CD14-positive monocyte (primary cell): ENCODE measurements around the gene NRP2. TPM values are rescaled to one million over a fixed set of nuclear protein-coding genes. Genes with fewer than 3 reads are reported as not detected.
A peak's percentile ranks its signal among the peaks of the same experiment; 100 is the strongest.

Source experiments
- DNase-seq, 3 donors: peaks; one replicate each; pipeline ENCODE4 v3.0.0-alpha.2; 2011 to 2022
- H2AFZ ChIP-seq: 2 replicates; pipeline ENCODE4 v1.6.0; 2012; ENCODE audit warnings: mild to moderate bottlenecking, low read depth, low read length, inconsistent platforms; ENCODE audit not compliant: insufficient read depth, poor library complexity, severe bottlenecking
- H3K27ac ChIP-seq, 2 donors: 1 replicate in 1 of 2; 2 replicates in 1 of 2; pipeline ENCODE4 v1.5.1; 2012 to 2013; ENCODE audit warnings: low read length in 2 of 2, control low read depth in 1 of 2, inconsistent platforms in 1 of 2, low read depth in 1 of 2, mild to moderate bottlenecking in 1 of 2
- H3K27me3 ChIP-seq, 2 donors: one replicate each; pipeline versions ENCODE4 v1.6.0 to v1.6.1; 2011 to 2013; ENCODE audit warnings: low read length in 2 of 2; ENCODE audit not compliant: control insufficient read depth in 2 of 2, insufficient read depth in 2 of 2
- H3K36me3 ChIP-seq, 2 donors: replicated peaks in 1 of 2; 1 replicate in 1 of 2; 2 replicates in 1 of 2; pipeline versions ENCODE4 v1.5.1 to v1.6.1; 2012 to 2013; ENCODE audit warnings: low read length in 2 of 2, control low read depth in 1 of 2, inconsistent platforms in 1 of 2, mild to moderate bottlenecking in 1 of 2; ENCODE audit not compliant: insufficient read depth in 2 of 2, control insufficient read depth in 1 of 2
- H3K4me1 ChIP-seq, 2 donors: 1 replicate in 1 of 2; 2 replicates in 1 of 2; pipeline versions ENCODE4 v1.5.1 to v1.6.1; 2012 to 2013; ENCODE audit warnings: low read length in 2 of 2, control low read depth in 1 of 2, inconsistent platforms in 1 of 2, mild to moderate bottlenecking in 1 of 2, moderate library complexity in 1 of 2; ENCODE audit not compliant: insufficient read depth in 2 of 2, control insufficient read depth in 1 of 2
- H3K4me2 ChIP-seq: replicated peaks from 2 replicates; pipeline ENCODE3; 2012; ENCODE audit warnings: low read length, moderate library complexity, mild to moderate bottlenecking; ENCODE audit not compliant: poor library complexity, severe bottlenecking; ENCODE audit errors: extremely low read depth
- H3K4me3 ChIP-seq, 3 experiments: fragments of 200-600 bp in 1 of 3; sonication (generic) in 1 of 3; replicated peaks in 1 of 3; 1 replicate in 2 of 3; 2 replicates in 1 of 3; pipeline ENCODE4 v1.5.1; 2011 to 2013; ENCODE audit warnings: low read length in 3 of 3, mild to moderate bottlenecking in 3 of 3, control low read depth in 2 of 3, low read depth in 2 of 3, inconsistent platforms in 1 of 3, moderate library complexity in 1 of 3
- H3K79me2 ChIP-seq: 2 replicates; pipeline ENCODE4 v1.6.0; 2012; ENCODE audit warnings: mild to moderate bottlenecking, control low read depth, inconsistent platforms, low read length, moderate library complexity; ENCODE audit not compliant: insufficient read depth
- H3K9ac ChIP-seq: 2 replicates; pipeline ENCODE4 v1.6.0; 2017; ENCODE audit warnings: low read length, mild to moderate bottlenecking; ENCODE audit not compliant: insufficient read depth, poor library complexity, severe bottlenecking
- H3K9me3 ChIP-seq, 2 donors: replicated peaks in 1 of 2; 1 replicate in 1 of 2; 2 replicates in 1 of 2; pipeline versions ENCODE4 v1.5.1 to v1.6.1; 2012 to 2013; ENCODE audit warnings: low read length in 2 of 2, control low read depth in 1 of 2; ENCODE audit not compliant: control insufficient read depth in 1 of 2, insufficient read depth in 1 of 2
- H4K20me1 ChIP-seq: 2 replicates; pipeline ENCODE4 v1.6.0; 2012; ENCODE audit warnings: mild to moderate bottlenecking, low read length, control low read depth, moderate library complexity; ENCODE audit not compliant: insufficient read depth
- H3K27ac Mint-ChIP-seq, 7 donors: one replicate each; pipeline ENCODE4 v1.8.0; 2020; ENCODE audit warnings: mild to moderate bottlenecking in 7 of 7, mixed read lengths in 7 of 7, moderate library complexity in 6 of 7, inconsistent platforms in 2 of 7
- H3K27me3 Mint-ChIP-seq, 3 donors: one replicate each; pipeline ENCODE4 v1.8.0; 2021 to 2022; ENCODE audit warnings: low read depth in 3 of 3, mild to moderate bottlenecking in 3 of 3, mixed read lengths in 3 of 3, moderate library complexity in 3 of 3, inconsistent platforms in 1 of 3
- H3K36me3 Mint-ChIP-seq, 2 donors: one replicate each; pipeline ENCODE4 v1.8.0; 2020; ENCODE audit warnings: mixed read lengths in 2 of 2, inconsistent platforms in 1 of 2, mild to moderate bottlenecking in 1 of 2
- H3K4me1 Mint-ChIP-seq: one replicate; pipeline ENCODE4 v1.8.0; 2020; ENCODE audit warnings: mild to moderate bottlenecking, mixed read lengths
- H3K4me3 Mint-ChIP-seq, 2 donors: one replicate each; pipeline ENCODE4 v1.8.0; 2020; ENCODE audit warnings: mild to moderate bottlenecking in 2 of 2, mixed read lengths in 2 of 2, moderate library complexity in 1 of 2
- H3K9me3 Mint-ChIP-seq, 7 donors: one replicate each; pipeline ENCODE4 v1.8.0; 2020 to 2022; ENCODE audit warnings: mixed read lengths in 7 of 7, mild to moderate bottlenecking in 6 of 7, moderate library complexity in 6 of 7, inconsistent platforms in 2 of 7
- CTCF ChIP-seq: fragments of 200-600 bp; IDR thresholded peaks from one replicate; pipeline ENCODE4 v1.8.0; 2022; ENCODE audit warnings: antibody characterized with exemption, mild to moderate bottlenecking
- WGBS: methylation state at CpG from one replicate; pipeline ENCODE4 v1.1.5; 2013; ENCODE audit warnings: missing lambda C conversion rate; ENCODE audit not compliant: insufficient coverage; 5-methylcytosine and 5-hydroxymethylcytosine counted together
- intact Hi-C, 2 donors: fragments of 100-400 bp; cut with micrococcal nuclease; formaldehyde crosslinking; loops; one replicate each; pipeline versions ENCODE4 v1.15.0 to v1.15.1; 2023
- polyA plus RNA-seq, 3 donors: library from polyadenylated mRNA; depleted of rRNA in 1 of 3; unstranded in 2 of 3; stranded (reverse) in 1 of 3; fragments of 300-500 nt in 2 of 3; fragments of >200 nt in 1 of 3; fragmentation: Illumina TruSeq in 2 of 3; gene quantifications; 1 replicate in 2 of 3; 2 replicates in 1 of 3; pipeline ENCODE4 v1.2.3, GENCODE V29; 2012 to 2021

NRP2 gene
- polyA plus RNA-seq, 3 donors = 0.97 to 3.3 (median 1.6) TPM

GRCh38 chr2:205642599-205643356, 39.5 kb upstream of the NRP2 start:
- Mint-ChIP-seq H3K36me3 (no peaks in the 10 kb centered on the region), H3K27ac (peak overlapping the region in 1 of 7 donors; percentile 44), H3K9me3 (peaks cover 0 to 2% (median 0%) of the 10 kb centered on the region in 7 donors), H3K27me3 (peaks cover 15 to 27% (median 24%) of the 10 kb centered on the region in 3 donors), H3K4me1 (peaks cover 7% of the 10 kb centered on the region), H3K4me3 (peak overlapping the region in 1 of 2 donors; percentile 2)
- no peaks in the 10 kb centered on the region for H4K20me1 ChIP-seq
- no peak overlapping the region for H3K9ac ChIP-seq
- intact Hi-C loops = no loop called here
- no peaks in the 10 kb centered on the region for H3K4me1 ChIP-seq
- TF ChIP-seq CTCF = no peak
- no peaks in the 10 kb centered on the region for H3K9me3 ChIP-seq
- no peaks in the 10 kb centered on the region for H3K36me3 ChIP-seq
- H3K4me3 ChIP-seq = no peak overlapping the region
- no peaks in the 10 kb centered on the region for H3K79me2 ChIP-seq
- H2AFZ ChIP-seq = no peak overlapping the region
- no peak for DNase-seq
- H3K27me3 ChIP-seq = peaks cover 6 to 15% of the 10 kb centered on the region in 2 donors
- WGBS = 53% methylated on average over 3 of the region's 6 CpGs
- H3K4me2 ChIP-seq = no peak overlapping the region
- H3K27ac ChIP-seq = no peak overlapping the region

- no peak overlapping the region for H3K4me3 Mint-ChIP-seq
- no peak overlapping the region for H3K4me2 ChIP-seq
- H3K36me3 ChIP-seq = no peaks in the 10 kb centered on the region
- H3K4me3 ChIP-seq = no peak overlapping the region
- TF ChIP-seq CTCF = no peak
- no peak for DNase-seq
- no peaks in the 10 kb centered on the region for H3K4me1 ChIP-seq
- no peak overlapping the region for H3K9ac ChIP-seq
- no peak overlapping the region for H2AFZ ChIP-seq
- no peaks in the 10 kb centered on the region for H3K79me2 ChIP-seq
- no peaks in the 10 kb centered on the region for H3K36me3 Mint-ChIP-seq
- H3K9me3 ChIP-seq = no peaks in the 10 kb centered on the region
- H3K4me1 Mint-ChIP-seq = peaks cover 7% of the 10 kb centered on the region
- 93% methylated on average over 7 of the region's 10 CpGs for WGBS
- no peak overlapping the region for H3K27ac Mint-ChIP-seq
- peaks cover 0 to 2% (median 0%) of the 10 kb centered on the region in 7 donors for H3K9me3 Mint-ChIP-seq
- H3K27ac ChIP-seq = no peak overlapping the region
- peaks cover 10 to 15% of the 10 kb centered on the region in 2 donors for H3K27me3 ChIP-seq
- H4K20me1 ChIP-seq = no peaks in the 10 kb centered on the region
- H3K27me3 Mint-ChIP-seq = peaks cover 16 to 30% (median 23%) of the 10 kb centered on the region in 3 donors
- intact Hi-C loops = no loop called here
Measured at GRCh38 chr2:205643391-205643885, 38.9 kb upstream of the NRP2 start.
